ENCODE data around the gene SCARF1.

- TF ChIP-seq POLR2A (IDR thresholded peaks at IDR 0.05; ENCODE audit: extremely low read depth, insufficient read length) (no peak), CTCF (IDR thresholded peaks at IDR 0.05; ENCODE audit: low read depth, low read length) (no peak), MYC (IDR thresholded peaks at IDR 0.05; ENCODE audit: low read depth, low read length) (no peak)
Observed at GRCh38 chr17:1661045-1661444, 15.5 kb upstream of the SCARF1 start.

Data from NB4 (cell line).